ENCODE data around the gene NYAP2.

NYAP2 gene

DNA sequence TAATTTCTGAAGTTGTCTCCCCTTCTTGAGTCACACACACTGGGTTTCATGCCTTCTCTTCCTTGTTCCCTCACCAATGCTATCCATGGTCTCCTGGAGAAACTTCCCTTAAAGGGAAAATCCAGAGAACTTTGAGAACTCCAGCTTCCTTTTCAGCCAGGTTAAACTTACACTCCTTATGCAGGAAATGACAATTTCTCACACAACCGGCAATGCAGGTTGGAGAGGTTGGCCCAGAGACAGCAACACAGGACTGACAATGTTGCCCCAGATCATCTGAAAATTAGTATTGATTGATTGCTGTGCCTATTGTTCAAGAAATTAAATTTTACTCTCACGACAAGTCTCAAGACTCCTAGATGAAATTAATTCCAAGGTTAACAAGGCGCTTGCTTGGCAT, 292.2 kb downstream of the NYAP2 start:
- in situ Hi-C loops (cut with MboI; ENCODE audit: low sequenced_read_pairs) = no loop called here

GRCh38 chr2:225693259-225693658, 293.7 kb downstream of the NYAP2 start:
- in situ Hi-C loops (cut with MboI; ENCODE audit: low sequenced_read_pairs) = no loop called here

DNA sequence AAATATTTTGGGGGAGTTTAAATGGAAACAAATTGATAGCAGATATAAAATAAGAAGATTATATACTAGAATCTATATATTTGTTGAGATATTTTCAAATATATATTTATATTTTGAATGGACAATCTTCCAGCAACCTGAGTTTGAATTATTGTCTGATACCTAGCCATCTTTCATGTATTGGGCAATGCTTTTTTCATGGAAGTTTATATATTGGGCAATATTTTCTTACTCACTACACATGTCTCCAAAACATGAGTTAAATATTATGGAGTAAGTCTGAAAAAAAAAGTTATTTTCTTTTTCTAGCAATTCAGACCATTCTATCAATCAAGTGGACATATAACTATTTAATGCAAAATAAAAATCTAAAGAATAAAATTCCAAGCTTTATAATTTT, 295.2 kb downstream of the NYAP2 start:
- in situ Hi-C loops (cut with MboI; ENCODE audit: low sequenced_read_pairs) = no loop called here

- in situ Hi-C loops (cut with MboI; ENCODE audit: low sequenced_read_pairs) = no loop called here
These were observed 298.4 kb downstream of the NYAP2 start for GRCh38 chr2:225697936-225698335.

Data from HL-60/S4 (cell line).